Cardiac muscle cell (in vitro differentiated cells and primary cell): ENCODE data around the gene SYNJ1. TPM values are rescaled to one million over a fixed set of nuclear protein-coding genes. Genes with fewer than 3 reads are reported as not detected.

Source experiments
- DNase-seq, 2 donors: peaks; one replicate each; pipeline versions ENCODE4 v3.0.0 to v3.0.0-alpha.2; 2010 to 2017; ENCODE audit warnings: low read depth in 1 of 2, low spot score in 1 of 2
- H3K27ac ChIP-seq: fragments of 200-600 bp; sonication (generic); 2 replicates; pipeline ENCODE4 v1.5.1; 2016
- H3K27me3 ChIP-seq: fragments of 200-600 bp; sonication (generic); 2 replicates; pipeline ENCODE4 v1.6.0; 2016; ENCODE audit warnings: control low read depth
- H3K36me3 ChIP-seq: fragments of 200-600 bp; sonication (generic); 2 replicates; pipeline ENCODE4 v1.5.1; 2016; ENCODE audit warnings: control low read depth
- H3K4me1 ChIP-seq: fragments of 200-600 bp; sonication (generic); 2 replicates; pipeline ENCODE4 v1.8.1; 2017; ENCODE audit warnings: low read depth, mild to moderate bottlenecking, mixed run types
- H3K4me3 ChIP-seq: fragments of 200-600 bp; sonication (generic); 2 replicates; pipeline ENCODE4 v1.5.1; 2016; ENCODE audit warnings: mild to moderate bottlenecking
- H3K9me3 ChIP-seq: fragments of 200-600 bp; sonication (generic); 2 replicates; pipeline ENCODE4 v1.5.1; 2017; ENCODE audit warnings: low read depth, mild to moderate bottlenecking, control low read depth
- CTCF ChIP-seq: IDR thresholded peaks from 2 replicates; pipeline ENCODE4 v1.5.1; 2012; ENCODE audit warnings: low read depth, mild to moderate bottlenecking, low read length
- polyA plus RNA-seq: library from polyadenylated mRNA; unstranded; fragments of >200 nt; fragmentation: Nextera tagmentation; extraction: Ambion mirVana; gene quantifications from 2 replicates; pipeline ENCODE4 v1.2.1, GENCODE V29; 2016
- total RNA-seq: library from RNA; depleted of rRNA; stranded (reverse); fragments of >200 nt; gene quantifications from 2 replicates; pipeline ENCODE4 v1.2.3, GENCODE V29; 2016

The SYNJ1 gene
- total and polyA plus RNA-seq, 2 experiments from 2014 or later: 5.9 to 10.0 TPM

- Histone ChIP-seq H3K36me3 (peaks cover 81% of the 10 kb centered on the region), H3K4me1 (no peaks in the 10 kb centered on the region), H3K9me3 (no peaks in the 10 kb centered on the region), H3K27me3 (no peaks in the 10 kb centered on the region), H3K4me3 (no peak overlapping the region), H3K27ac (no peak overlapping the region)
- DNase-seq: no peak
- no peak for TF ChIP-seq CTCF
Observed at GRCh38 chr21:32756096-32756495, 28.3 kb upstream of the SYNJ1 start.

GRCh38 chr21:32753818-32754585 is 26.2 kb upstream of the SYNJ1 start:
- Histone ChIP-seq H3K9me3 (no peaks in the 10 kb centered on the region), H3K27me3 (no peaks in the 10 kb centered on the region), H3K27ac (no peak overlapping the region), H3K4me3 (no peak overlapping the region), H3K4me1 (no peaks in the 10 kb centered on the region), H3K36me3 (peaks cover 82% of the 10 kb centered on the region)
- no peak for DNase-seq
- no peak for TF ChIP-seq CTCF

- no peak for DNase-seq
- no peak for TF ChIP-seq CTCF
- no peak overlapping the region for H3K4me3 ChIP-seq
- H3K27ac ChIP-seq: no peak overlapping the region
- H3K27me3 ChIP-seq: no peaks in the 10 kb centered on the region
- peaks cover 72% of the 10 kb centered on the region for H3K36me3 ChIP-seq
- no peaks in the 10 kb centered on the region for H3K4me1 ChIP-seq
- H3K9me3 ChIP-seq: no peaks in the 10 kb centered on the region
Observed at GRCh38 chr21:32750405-32750804, 22.6 kb upstream of the SYNJ1 start.

GRCh38 chr21:32749662-32750061 is 21.8 kb upstream of the SYNJ1 start:
- peaks cover 72% of the 10 kb centered on the region for H3K36me3 ChIP-seq
- H3K4me3 ChIP-seq: no peak overlapping the region
- no peak for DNase-seq
- no peak for TF ChIP-seq CTCF
- no peaks in the 10 kb centered on the region for H3K9me3 ChIP-seq
- no peak overlapping the region for H3K27ac ChIP-seq
- H3K4me1 ChIP-seq: no peaks in the 10 kb centered on the region
- no peaks in the 10 kb centered on the region for H3K27me3 ChIP-seq

- Histone ChIP-seq H3K4me3 (no peak overlapping the region), H3K27me3 (no peaks in the 10 kb centered on the region), H3K27ac (no peak overlapping the region), H3K9me3 (no peaks in the 10 kb centered on the region), H3K36me3 (peaks cover 71% of the 10 kb centered on the region), H3K4me1 (no peaks in the 10 kb centered on the region)
- no peak for DNase-seq
- TF ChIP-seq CTCF: no peak
Observed at GRCh38 chr21:32748529-32748928, 20.7 kb upstream of the SYNJ1 start.
